Measurements from ENCODE around the gene CYP46A1.
A peak's percentile ranks its signal among the peaks of the same experiment; 100 is the strongest.

CYP46A1 gene

DNA sequence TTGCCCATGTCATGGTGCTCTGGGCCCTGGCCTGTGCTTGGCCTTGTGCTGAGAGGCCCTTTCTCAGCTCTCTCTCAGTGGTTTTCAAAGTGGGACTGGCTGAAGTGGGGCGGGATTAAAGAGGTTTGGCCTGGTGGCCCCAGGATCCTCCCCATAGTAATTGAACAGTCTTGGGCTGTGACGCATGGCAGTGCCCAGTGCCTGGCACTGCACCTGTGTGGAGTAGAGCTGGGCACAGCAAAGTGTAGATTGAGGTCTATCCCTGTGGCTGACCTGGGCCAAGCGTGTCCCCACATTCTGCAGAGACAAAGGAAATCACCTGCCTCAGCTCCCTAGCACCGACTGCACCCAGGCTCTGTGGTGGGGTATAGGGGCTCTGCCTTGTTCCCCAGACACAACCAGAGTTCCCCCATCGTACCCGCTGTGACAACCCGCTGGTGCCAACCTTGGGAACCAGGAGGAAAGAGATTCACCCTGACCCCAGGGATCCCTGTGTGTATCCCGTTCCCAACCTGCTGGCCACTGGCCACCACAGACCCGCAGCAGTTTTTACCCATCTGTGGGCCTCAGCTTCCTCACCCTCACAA is 9.9 kb upstream of the CYP46A1 start:
- no peak for DNase-seq (ENCODE audit: low read depth)

DNA sequence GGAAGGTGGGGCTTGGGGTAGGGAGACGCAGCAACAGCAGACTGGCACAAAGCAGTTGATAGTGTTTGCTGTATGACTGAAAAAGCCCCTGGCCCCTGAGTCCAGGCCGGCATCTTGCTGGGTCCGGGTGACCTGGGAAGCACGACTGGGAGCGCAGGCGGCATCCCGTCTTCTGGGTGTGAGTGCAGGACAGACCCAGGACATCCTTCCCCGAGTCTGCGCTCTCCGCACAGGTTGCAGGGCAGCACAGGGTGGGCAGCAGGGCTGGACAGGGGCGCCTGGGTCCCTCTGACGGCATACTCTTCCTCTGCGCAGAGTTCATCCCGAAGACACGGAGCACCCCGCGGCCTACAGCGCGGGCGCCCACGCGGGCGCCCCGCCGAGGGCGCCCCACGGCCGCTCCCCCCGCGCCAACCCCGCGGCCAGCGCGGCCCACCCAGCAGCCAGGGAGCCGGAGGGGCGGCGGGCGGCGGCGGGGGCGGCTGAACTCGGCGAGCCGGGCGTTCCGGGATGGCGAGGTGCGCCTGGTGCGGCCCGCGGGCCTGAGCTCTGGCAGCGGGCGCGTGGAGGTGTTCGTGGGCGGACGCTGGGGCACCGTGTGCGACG is 9.2 kb upstream of the CYP46A1 start:
- DNase-seq (ENCODE audit: low read depth) = no peak

DNA sequence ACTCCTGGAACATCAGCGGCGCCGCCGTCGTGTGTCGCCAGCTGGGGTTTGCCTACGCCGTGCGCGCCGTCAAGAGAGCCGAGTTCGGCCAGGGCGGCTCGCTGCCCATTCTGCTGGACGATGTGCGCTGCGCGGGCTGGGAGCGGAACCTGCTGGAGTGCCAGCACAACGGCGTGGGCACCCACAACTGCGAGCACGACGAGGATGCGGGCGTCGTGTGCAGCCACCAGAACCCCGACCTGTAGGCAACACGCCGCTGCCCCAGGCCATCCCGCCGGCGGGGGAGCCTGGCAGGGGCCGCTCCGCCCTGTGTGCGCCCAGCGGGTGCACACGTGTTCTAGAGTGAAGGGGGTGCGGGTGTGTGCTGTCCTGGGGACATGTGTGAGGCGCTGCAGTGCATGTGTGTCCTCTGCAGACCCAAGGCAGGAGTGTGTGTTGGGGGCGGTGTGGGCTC is 8.7 kb upstream of the CYP46A1 start:
- no peak for DNase-seq (ENCODE audit: low read depth)

DNA sequence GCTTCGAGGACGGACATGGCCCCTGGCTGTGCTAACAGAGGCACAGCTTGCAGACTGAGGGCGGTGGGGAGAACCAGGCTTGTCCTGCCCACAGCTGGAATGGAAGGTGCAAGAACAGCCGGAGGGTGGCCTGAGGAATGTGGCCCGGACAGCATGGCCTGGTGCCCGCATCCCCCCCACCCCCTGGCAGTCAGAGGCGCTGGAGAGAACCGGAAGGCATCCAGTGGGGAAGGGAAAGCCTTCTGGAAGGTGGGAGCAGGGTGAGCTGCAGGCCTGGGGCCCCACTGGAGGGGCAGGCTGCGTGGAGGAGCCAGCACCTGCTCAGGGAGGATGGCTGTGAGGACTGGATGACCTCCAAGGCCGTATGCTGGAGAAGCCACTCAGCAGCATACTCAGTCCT is 8.1 kb upstream of the CYP46A1 start:
- no peak for DNase-seq (ENCODE audit: low read depth)

DNA sequence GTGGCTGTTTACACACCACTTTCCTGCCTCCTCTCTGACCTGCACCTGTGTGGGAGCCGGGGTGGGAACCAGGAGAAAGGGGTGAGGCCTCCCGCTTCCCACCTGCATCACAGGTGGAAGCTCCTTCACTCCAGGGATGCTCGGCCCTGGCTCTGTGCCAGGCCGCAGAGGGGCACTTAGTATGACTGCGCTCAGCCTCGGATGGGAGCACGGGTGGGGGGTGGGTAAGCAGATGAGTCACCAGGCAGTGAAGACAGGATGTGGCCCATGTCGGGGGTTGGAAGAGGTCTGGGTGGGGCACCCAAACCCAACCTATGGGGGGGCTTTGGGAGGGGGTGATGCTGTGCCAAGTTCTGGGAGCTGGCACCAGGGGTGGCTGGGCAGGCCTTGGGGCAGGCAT is 7.4 kb upstream of the CYP46A1 start:
- no peak for DNase-seq (ENCODE audit: low read depth)

- no peak for DNase-seq (ENCODE audit: low read depth)
Measured at GRCh38 chr14:99677231-99678140, 6.6 kb upstream of the CYP46A1 start.

- DNase-seq (ENCODE audit: low read depth) = no peak
Measured at GRCh38 chr14:99678198-99678597, 5.9 kb upstream of the CYP46A1 start.

DNA sequence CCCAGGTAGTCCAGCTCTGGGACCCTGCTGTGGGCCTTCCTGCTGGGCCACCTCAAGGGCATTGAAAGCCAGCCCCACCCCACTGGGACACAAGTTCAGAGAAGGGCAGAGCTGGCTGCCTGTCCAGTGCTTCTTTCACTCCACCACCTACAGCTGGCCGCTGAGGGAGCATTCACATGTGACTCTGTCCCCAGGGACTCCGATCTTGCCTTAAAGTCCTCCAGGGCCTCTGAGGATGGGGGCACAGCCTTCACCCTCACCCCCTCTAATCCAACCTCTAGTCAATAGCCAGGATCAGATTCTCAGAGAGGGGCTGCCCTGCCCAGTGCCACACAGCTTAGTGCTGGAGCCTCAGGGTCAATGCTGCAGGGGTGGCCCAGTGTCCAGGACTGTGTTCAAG is 5.0 kb upstream of the CYP46A1 start:
- no peak for DNase-seq (ENCODE audit: low read depth)

DNA sequence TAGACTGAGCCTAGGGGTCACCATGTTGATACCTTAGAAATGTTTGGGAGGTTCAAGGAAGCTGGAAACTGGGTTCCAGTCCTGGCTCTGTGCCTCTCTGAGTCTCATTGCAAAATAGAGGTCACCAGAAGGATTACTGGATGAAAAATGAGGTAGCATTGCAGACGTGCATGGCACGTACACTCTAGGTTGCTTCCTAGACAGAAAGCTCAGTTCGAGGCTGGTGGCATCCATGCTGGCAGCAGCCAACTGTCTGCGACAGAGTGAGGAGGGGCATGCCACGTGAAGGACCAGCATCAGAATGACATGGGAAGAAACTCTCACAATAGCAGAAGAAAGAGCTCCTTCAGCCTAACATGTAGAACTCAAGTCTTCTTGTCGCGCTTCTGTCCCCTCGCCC is 4.6 kb upstream of the CYP46A1 start:
- DNase-seq (ENCODE audit: low read depth) = no peak

DNA sequence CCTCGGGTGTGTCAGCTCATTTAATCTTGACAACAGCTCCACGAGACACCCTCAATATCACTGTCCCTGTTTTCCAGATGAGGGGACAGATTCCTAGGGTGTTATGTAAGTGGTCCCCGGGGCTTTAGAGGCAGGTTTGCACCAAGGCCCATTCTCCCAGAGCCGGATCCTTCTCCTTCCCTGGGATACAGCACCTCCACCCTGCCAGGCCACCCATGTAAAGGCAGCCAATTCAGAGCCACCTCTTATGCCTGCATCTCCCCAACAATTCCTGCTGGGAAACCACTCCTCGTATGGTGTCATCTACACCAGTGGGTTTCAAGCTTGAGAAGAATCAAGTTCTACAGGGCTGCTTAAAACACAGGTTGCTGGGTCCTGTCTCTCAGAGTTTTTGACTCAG is 4.1 kb upstream of the CYP46A1 start:
- DNase-seq (ENCODE audit: low read depth) = no peak

DNA sequence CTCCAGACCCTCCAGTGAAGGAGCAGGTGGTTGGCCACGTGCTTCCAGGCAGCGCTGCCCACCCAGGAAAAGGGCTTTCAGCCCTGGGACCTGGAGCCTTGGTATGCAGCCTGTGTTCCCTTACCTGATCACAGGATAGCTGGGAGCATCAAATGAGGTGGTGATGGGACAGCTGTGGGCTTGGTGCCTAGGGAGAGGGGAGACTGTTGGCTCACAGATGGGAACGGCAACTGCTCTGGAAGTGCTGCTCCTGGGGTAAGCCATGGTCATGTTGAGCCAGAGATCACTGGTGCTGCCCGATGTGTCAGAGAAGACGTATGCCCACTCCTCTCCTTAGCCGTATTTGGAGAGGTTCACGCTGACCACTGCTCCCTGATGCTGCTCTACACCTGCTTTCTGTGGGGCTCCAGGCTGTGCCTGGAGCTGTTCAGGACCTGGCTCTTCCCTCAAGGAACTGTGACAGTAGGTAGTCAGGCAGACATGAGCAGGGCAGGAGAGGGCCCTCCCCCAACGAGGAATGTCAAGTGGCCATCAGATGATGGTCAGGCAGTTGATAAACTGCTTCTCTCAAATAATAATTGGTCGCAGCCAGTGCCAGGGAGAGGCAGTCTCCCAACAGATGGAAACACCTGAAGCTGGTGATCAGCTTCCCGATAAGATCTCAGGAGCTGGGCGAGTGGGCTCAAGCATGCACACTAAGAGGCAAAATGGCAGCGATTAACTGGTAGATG is 2.8 kb upstream of the CYP46A1 start:
- DNase-seq (ENCODE audit: low read depth) = no peak

DNA sequence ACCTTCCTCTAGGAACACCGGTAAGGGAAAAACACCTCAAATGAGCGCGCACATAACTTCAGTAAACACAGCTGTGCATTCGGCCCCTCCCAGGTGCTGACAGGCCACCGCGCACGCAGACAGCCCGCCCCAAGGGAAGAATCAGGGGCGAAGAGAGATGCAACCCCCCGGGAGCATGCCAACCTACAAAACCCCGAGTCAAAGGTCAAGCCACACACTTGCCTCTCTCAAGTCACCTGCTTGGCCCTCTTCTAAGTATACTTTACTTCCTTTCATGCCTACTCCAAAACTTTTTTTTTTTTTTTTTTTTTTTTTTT is 2.3 kb upstream of the CYP46A1 start:
- no peak for DNase-seq (ENCODE audit: low read depth)

- peak; percentile 75 for DNase-seq (ENCODE audit: low read depth)
Measured at GRCh38 chr14:99682809-99683618, 1.1 kb upstream of the CYP46A1 start.

DNA sequence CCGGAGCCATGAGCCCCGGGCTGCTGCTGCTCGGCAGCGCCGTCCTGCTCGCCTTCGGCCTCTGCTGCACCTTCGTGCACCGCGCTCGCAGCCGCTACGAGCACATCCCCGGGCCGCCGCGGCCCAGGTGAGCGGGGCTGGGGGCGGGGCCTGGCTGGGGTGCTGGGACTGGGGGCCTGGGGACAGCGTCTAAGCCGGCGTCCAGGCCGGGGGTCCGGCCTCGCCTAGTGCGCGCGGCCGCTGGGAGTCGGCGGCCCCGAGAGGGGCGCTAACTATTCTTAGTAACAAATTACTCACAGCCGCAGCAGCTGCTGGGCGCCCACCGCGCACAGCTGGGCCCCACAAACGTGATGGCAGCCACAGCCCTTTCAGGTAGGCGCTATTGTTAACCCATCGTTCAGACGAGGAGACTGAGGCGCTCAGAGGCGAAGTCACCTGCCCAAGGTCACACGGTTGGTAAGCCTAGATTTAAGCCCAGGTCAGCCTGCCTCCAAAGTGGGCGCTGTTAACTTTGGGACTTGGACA is 374 bp downstream of the CYP46A1 start:
- peak; percentile 14 for DNase-seq (ENCODE audit: low read depth)

- DNase-seq (ENCODE audit: low read depth) = no peak
Measured at GRCh38 chr14:99685151-99685591, 1.1 kb downstream of the CYP46A1 start.

- no peak for DNase-seq (ENCODE audit: low read depth)
Measured at GRCh38 chr14:99685596-99685995, 1.5 kb downstream of the CYP46A1 start.

DNA sequence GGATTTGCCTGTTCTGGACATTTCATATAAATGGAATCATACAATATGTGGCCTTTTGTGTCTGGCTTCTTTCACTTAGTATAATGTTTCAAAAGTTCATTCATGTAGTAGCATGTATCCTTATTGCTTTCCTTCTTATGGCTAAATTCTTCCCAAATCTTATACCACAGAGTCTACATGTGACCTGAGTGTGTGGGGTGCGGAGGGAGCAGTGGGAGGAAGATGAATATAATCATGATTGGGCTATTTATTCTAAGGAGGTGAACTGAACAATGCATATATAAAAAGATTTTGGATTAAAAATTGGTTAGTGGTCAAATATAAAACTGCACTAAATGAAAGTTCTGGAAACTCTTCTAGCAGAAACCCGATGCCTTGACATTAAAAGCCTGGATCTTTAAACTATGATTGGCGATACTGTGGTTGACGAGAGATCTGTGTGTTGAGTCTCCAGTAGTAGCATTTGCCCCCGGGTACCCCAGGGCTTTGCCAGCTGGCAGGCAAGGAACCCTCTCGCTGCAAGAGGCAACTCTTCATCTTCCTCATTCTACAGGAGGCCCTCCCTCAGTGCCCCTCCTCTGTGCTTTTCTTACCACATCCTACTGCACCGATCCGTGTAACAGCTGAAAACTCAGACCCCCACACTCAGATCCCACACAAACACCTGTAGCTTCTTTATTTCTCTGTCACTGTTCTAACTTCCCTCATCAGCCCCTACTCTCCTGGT is 2.6 kb downstream of the CYP46A1 start:
- DNase-seq (ENCODE audit: low read depth) = no peak

GRCh38 chr14:99687284-99688209 is 3.4 kb downstream of the CYP46A1 start:
- DNase-seq (ENCODE audit: low read depth) = no peak

GRCh38 chr14:99688210-99688581 is 4.1 kb downstream of the CYP46A1 start:
- DNase-seq (ENCODE audit: low read depth) = no peak

DNA sequence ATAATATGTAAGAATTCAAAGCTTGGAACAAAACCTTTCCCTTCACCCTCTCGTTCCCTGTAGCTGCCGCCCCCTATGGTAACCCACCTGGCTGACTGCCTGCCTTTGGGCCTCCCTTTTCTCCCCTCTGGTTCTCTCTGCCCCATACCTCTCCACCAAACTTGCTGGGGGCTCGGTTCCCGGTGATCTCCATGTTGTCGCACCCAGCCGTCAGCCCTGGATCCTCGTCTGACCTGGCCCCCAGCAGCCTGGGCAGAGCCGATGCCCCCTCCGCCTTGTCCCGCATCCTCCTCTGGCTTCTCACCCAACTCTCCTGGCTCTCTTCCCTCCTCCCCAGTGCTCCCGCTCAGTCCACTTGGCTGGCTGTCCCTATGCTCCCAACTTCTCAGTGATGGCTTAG is 4.5 kb downstream of the CYP46A1 start:
- no peak for DNase-seq (ENCODE audit: low read depth)
